Measurements from ENCODE around the gene ABCA13.

Gene ABCA13

GRCh38 chr7:48307041-48307714 lies 135.9 kb downstream of the ABCA13 start:
- H3K27me3 ChIP-seq (ENCODE audit: control insufficient read depth in 2 of 2, insufficient read depth in 2 of 2, low read length in 2 of 2) = no peaks in the 10 kb centered on the region
- no peaks in the 10 kb centered on the region for H3K36me3 ChIP-seq (ENCODE audit: control insufficient read depth in 2 of 2, insufficient read depth in 2 of 2, low read length in 2 of 2)
- H3K4me1 ChIP-seq (ENCODE audit: control insufficient read depth in 2 of 2, insufficient read depth in 2 of 2, low read length in 2 of 2) = no peaks in the 10 kb centered on the region
- no peaks in the 10 kb centered on the region for H3K9me3 ChIP-seq (ENCODE audit: control insufficient read depth in 2 of 2, low read length in 2 of 2)
- no peak overlapping the region for H3K27ac ChIP-seq (ENCODE audit: low read depth in 2 of 2, low read length in 2 of 2)
- H3K4me3 ChIP-seq (ENCODE audit: low read length in 2 of 2) = no peak overlapping the region
- no peak overlapping the region for H3K9ac ChIP-seq (ENCODE audit: low read depth in 1 of 2, low read length in 2 of 2)

DNA sequence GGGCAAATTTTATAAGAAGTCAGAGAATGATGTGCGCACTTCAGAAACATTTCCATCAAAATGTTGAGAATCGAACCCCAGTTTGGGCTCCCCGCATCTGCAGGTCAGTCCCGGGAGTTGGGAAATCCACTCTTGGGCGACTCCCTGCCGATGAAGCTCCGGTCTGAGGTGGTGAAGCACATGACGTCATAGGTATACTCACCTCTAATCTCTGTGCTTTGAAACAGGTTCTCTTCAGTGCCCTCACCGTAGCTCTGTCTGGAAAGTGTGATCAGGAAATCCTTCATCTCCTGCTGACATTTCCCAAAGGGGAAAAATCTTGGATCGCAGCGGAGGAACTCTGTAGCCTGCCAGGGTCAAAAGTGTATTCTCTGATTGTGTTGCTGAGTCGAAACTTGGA lies 138.5 kb downstream of the ABCA13 start:
- Histone ChIP-seq H3K9me3 (ENCODE audit: control insufficient read depth in 2 of 2, low read length in 2 of 2) (no peaks in the 10 kb centered on the region), H3K27me3 (ENCODE audit: control insufficient read depth in 2 of 2, insufficient read depth in 2 of 2, low read length in 2 of 2) (no peaks in the 10 kb centered on the region), H3K27ac (ENCODE audit: low read depth in 2 of 2, low read length in 2 of 2) (no peak overlapping the region), H3K36me3 (ENCODE audit: control insufficient read depth in 2 of 2, insufficient read depth in 2 of 2, low read length in 2 of 2) (no peaks in the 10 kb centered on the region), H3K4me1 (ENCODE audit: control insufficient read depth in 2 of 2, insufficient read depth in 2 of 2, low read length in 2 of 2) (no peaks in the 10 kb centered on the region), H3K9ac (ENCODE audit: low read depth in 1 of 2, low read length in 2 of 2) (no peak overlapping the region), H3K4me3 (ENCODE audit: low read length in 2 of 2) (no peak overlapping the region)

DNA sequence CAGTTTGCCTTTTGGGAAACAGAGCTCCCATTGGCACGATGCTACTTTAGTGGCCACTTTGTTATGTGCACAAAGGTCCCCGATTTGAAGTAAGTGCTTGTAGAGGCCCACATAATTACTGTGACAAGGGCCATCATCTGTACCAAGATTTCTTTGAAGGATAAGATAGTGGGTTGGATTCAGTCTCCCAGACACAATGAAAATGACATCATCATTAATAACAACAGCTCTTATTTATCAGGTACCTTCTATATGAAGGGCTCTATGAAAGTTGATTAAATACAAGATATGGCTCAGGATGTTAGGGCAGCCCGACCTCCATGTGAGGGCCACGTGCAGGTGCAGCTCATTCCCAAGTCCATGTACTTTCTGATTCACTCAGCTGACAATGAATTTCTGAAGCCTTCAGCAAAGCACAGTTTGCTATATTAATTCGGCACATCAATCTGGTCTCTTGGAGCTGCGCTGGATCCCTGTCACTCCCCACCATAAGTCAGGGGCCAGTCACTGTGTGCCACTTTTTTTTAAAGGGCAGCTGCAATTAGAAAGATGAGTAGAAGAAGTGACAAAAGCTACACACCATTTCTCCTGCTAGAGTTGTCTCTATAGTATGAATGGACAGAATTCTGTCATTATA lies 140.3 kb downstream of the ABCA13 start:
- Histone ChIP-seq H3K4me1 (ENCODE audit: control insufficient read depth in 2 of 2, insufficient read depth in 2 of 2, low read length in 2 of 2) (no peaks in the 10 kb centered on the region), H3K9ac (ENCODE audit: low read depth in 1 of 2, low read length in 2 of 2) (no peak overlapping the region)

DNA sequence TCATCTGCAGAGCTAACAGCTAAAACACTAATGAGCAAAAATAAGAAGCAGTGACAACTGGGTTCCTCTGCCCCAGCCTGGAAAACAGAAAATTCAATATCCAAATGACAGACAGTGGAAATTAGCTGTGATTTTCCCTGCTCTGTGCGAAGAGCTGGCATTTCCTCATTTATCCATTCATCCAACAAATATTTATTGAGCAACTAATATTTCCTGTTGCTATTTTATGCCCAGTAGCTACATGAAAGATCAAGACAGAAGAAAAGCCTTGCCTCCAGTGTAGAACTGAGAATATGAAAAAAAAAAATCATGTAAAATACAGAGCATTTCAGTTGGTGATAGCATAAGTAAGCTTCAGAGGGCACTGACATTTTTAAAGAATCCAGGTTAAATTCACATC lies 140.9 kb downstream of the ABCA13 start:
- no peaks in the 10 kb centered on the region for H3K4me1 ChIP-seq (ENCODE audit: control insufficient read depth in 2 of 2, insufficient read depth in 2 of 2, low read length in 2 of 2)
- H3K27ac ChIP-seq (ENCODE audit: low read depth in 2 of 2, low read length in 2 of 2) = no peak overlapping the region
- no peaks in the 10 kb centered on the region for H3K36me3 ChIP-seq (ENCODE audit: control insufficient read depth in 2 of 2, insufficient read depth in 2 of 2, low read length in 2 of 2)
- H3K9me3 ChIP-seq (ENCODE audit: control insufficient read depth in 2 of 2, low read length in 2 of 2) = no peaks in the 10 kb centered on the region
- no peak overlapping the region for H3K9ac ChIP-seq (ENCODE audit: low read depth in 1 of 2, low read length in 2 of 2)
- H3K27me3 ChIP-seq (ENCODE audit: control insufficient read depth in 2 of 2, insufficient read depth in 2 of 2, low read length in 2 of 2) = no peaks in the 10 kb centered on the region
- H3K4me3 ChIP-seq (ENCODE audit: low read length in 2 of 2) = no peak overlapping the region

More for the DNA sequence above, 140.3 kb downstream of the ABCA13 start:
- Histone ChIP-seq H3K4me3 (ENCODE audit: low read length in 2 of 2) (no peak overlapping the region), H3K36me3 (ENCODE audit: control insufficient read depth in 2 of 2, insufficient read depth in 2 of 2, low read length in 2 of 2) (no peaks in the 10 kb centered on the region), H3K27ac (ENCODE audit: low read depth in 2 of 2, low read length in 2 of 2) (no peak overlapping the region), H3K27me3 (ENCODE audit: control insufficient read depth in 2 of 2, insufficient read depth in 2 of 2, low read length in 2 of 2) (no peaks in the 10 kb centered on the region), H3K9me3 (ENCODE audit: control insufficient read depth in 2 of 2, low read length in 2 of 2) (no peaks in the 10 kb centered on the region)

DNA sequence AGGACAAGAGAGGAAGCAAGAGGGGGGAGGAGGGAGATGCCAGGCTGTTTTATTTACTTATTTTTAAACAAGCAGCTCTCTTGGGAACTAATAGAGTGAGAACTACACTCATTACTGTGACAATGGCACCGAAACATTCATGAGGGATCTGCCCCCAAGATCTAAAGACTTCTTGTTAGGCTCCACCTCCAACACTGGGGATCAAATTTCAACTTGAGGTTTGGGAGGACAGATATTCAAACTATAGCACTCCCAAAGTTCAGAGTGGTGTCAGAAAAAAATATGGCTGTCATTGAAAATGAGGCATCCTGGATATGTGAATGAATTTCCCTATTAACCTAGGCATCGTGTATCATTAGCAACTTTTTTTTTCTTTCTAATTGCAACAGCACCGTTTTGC lies 145.5 kb downstream of the ABCA13 start:
- H3K36me3 ChIP-seq (ENCODE audit: control insufficient read depth in 2 of 2, insufficient read depth in 2 of 2, low read length in 2 of 2) = no peaks in the 10 kb centered on the region
- no peak overlapping the region for H3K27ac ChIP-seq (ENCODE audit: low read depth in 2 of 2, low read length in 2 of 2)
- H3K4me1 ChIP-seq (ENCODE audit: control insufficient read depth in 2 of 2, insufficient read depth in 2 of 2, low read length in 2 of 2) = no peaks in the 10 kb centered on the region
- H3K4me3 ChIP-seq (ENCODE audit: low read length in 2 of 2) = no peak overlapping the region
- no peaks in the 10 kb centered on the region for H3K9me3 ChIP-seq (ENCODE audit: control insufficient read depth in 2 of 2, low read length in 2 of 2)
- H3K27me3 ChIP-seq (ENCODE audit: control insufficient read depth in 2 of 2, insufficient read depth in 2 of 2, low read length in 2 of 2) = no peaks in the 10 kb centered on the region
- H3K9ac ChIP-seq (ENCODE audit: low read depth in 1 of 2, low read length in 2 of 2) = no peak overlapping the region

DNA sequence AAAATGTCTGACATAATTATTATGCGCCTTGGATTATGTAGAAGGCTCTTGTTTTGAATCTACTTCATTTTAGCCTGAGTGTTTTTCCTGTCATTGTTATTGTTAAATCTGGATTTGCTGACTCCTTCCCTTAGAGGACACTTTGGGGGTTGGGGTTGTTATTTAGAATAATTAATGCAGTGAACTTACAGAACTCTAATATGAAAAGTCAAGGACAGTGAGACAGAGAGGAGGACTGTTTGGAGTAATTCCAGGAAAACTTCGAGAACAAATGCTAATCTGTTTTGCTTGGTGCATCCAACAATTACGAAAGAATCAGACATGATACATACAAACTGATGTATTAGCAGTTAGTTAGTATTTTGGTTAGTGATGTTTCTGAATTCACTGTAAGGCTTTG lies 146.1 kb downstream of the ABCA13 start:
- Histone ChIP-seq H3K4me1 (ENCODE audit: control insufficient read depth in 2 of 2, insufficient read depth in 2 of 2, low read length in 2 of 2) (no peaks in the 10 kb centered on the region), H3K36me3 (ENCODE audit: control insufficient read depth in 2 of 2, insufficient read depth in 2 of 2, low read length in 2 of 2) (no peaks in the 10 kb centered on the region), H3K27ac (ENCODE audit: low read depth in 2 of 2, low read length in 2 of 2) (no peak overlapping the region)

GRCh38 chr7:48321319-48322010 lies 150.2 kb downstream of the ABCA13 start:
- H3K36me3 ChIP-seq (ENCODE audit: control insufficient read depth in 2 of 2, insufficient read depth in 2 of 2, low read length in 2 of 2) = no peaks in the 10 kb centered on the region
- no peaks in the 10 kb centered on the region for H3K27me3 ChIP-seq (ENCODE audit: control insufficient read depth in 2 of 2, insufficient read depth in 2 of 2, low read length in 2 of 2)

More for the DNA sequence above, 146.1 kb downstream of the ABCA13 start:
- H3K9me3 ChIP-seq (ENCODE audit: control insufficient read depth in 2 of 2, low read length in 2 of 2) = no peaks in the 10 kb centered on the region
- no peak overlapping the region for H3K9ac ChIP-seq (ENCODE audit: low read depth in 1 of 2, low read length in 2 of 2)
- no peaks in the 10 kb centered on the region for H3K27me3 ChIP-seq (ENCODE audit: control insufficient read depth in 2 of 2, insufficient read depth in 2 of 2, low read length in 2 of 2)
- no peak overlapping the region for H3K4me3 ChIP-seq (ENCODE audit: low read length in 2 of 2)

GRCh38 chr7:48337012-48337621 lies 165.9 kb downstream of the ABCA13 start:
- H3K4me1 ChIP-seq (ENCODE audit: control insufficient read depth in 2 of 2, insufficient read depth in 2 of 2, low read length in 2 of 2) = no peaks in the 10 kb centered on the region
- H3K4me3 ChIP-seq (ENCODE audit: low read length in 2 of 2) = no peak overlapping the region
- no peak overlapping the region for H3K27ac ChIP-seq (ENCODE audit: low read depth in 2 of 2, low read length in 2 of 2)
- no peak overlapping the region for H3K9ac ChIP-seq (ENCODE audit: low read depth in 1 of 2, low read length in 2 of 2)
- no peaks in the 10 kb centered on the region for H3K36me3 ChIP-seq (ENCODE audit: control insufficient read depth in 2 of 2, insufficient read depth in 2 of 2, low read length in 2 of 2)
- H3K9me3 ChIP-seq (ENCODE audit: control insufficient read depth in 2 of 2, low read length in 2 of 2) = no peaks in the 10 kb centered on the region
- H3K27me3 ChIP-seq (ENCODE audit: control insufficient read depth in 2 of 2, insufficient read depth in 2 of 2, low read length in 2 of 2) = no peaks in the 10 kb centered on the region

More at GRCh38 chr7:48321319-48322010, 150.2 kb downstream of the ABCA13 start:
- Histone ChIP-seq H3K9ac (ENCODE audit: low read depth in 1 of 2, low read length in 2 of 2) (no peak overlapping the region), H3K9me3 (ENCODE audit: control insufficient read depth in 2 of 2, low read length in 2 of 2) (peaks cover 2 to 5% of the 10 kb centered on the region in 2 donors), H3K4me1 (ENCODE audit: control insufficient read depth in 2 of 2, insufficient read depth in 2 of 2, low read length in 2 of 2) (no peaks in the 10 kb centered on the region), H3K27ac (ENCODE audit: low read depth in 2 of 2, low read length in 2 of 2) (no peak overlapping the region), H3K4me3 (ENCODE audit: low read length in 2 of 2) (no peak overlapping the region)

- Histone ChIP-seq H3K9ac (ENCODE audit: low read depth in 1 of 2, low read length in 2 of 2) (no peak overlapping the region), H3K27me3 (ENCODE audit: control insufficient read depth in 2 of 2, insufficient read depth in 2 of 2, low read length in 2 of 2) (no peaks in the 10 kb centered on the region), H3K4me1 (ENCODE audit: control insufficient read depth in 2 of 2, insufficient read depth in 2 of 2, low read length in 2 of 2) (no peaks in the 10 kb centered on the region), H3K27ac (ENCODE audit: low read depth in 2 of 2, low read length in 2 of 2) (no peak overlapping the region), H3K36me3 (ENCODE audit: control insufficient read depth in 2 of 2, insufficient read depth in 2 of 2, low read length in 2 of 2) (no peaks in the 10 kb centered on the region), H3K4me3 (ENCODE audit: low read length in 2 of 2) (no peak overlapping the region), H3K9me3 (ENCODE audit: control insufficient read depth in 2 of 2, low read length in 2 of 2) (no peaks in the 10 kb centered on the region)
Measured at GRCh38 chr7:48337781-48338180, 166.5 kb downstream of the ABCA13 start.

GRCh38 chr7:48347230-48347825 lies 176.1 kb downstream of the ABCA13 start:
- Histone ChIP-seq H3K27ac (ENCODE audit: low read depth in 2 of 2, low read length in 2 of 2) (no peak overlapping the region), H3K27me3 (ENCODE audit: control insufficient read depth in 2 of 2, insufficient read depth in 2 of 2, low read length in 2 of 2) (no peaks in the 10 kb centered on the region), H3K9ac (ENCODE audit: low read depth in 1 of 2, low read length in 2 of 2) (no peak overlapping the region), H3K4me1 (ENCODE audit: control insufficient read depth in 2 of 2, insufficient read depth in 2 of 2, low read length in 2 of 2) (no peaks in the 10 kb centered on the region), H3K36me3 (ENCODE audit: control insufficient read depth in 2 of 2, insufficient read depth in 2 of 2, low read length in 2 of 2) (no peaks in the 10 kb centered on the region), H3K4me3 (ENCODE audit: low read length in 2 of 2) (no peak overlapping the region), H3K9me3 (ENCODE audit: control insufficient read depth in 2 of 2, low read length in 2 of 2) (no peaks in the 10 kb centered on the region)

Measured in mucosa of rectum (tissue), 2 donors.